DND-41 (cell line): ENCODE data around the gene KCTD21.

Experiments
- ATAC-seq: fragments of 200-7000 bp; cut with Tn5 transposase; 3 replicates; pipeline ENCODE4 v1.9.1; 2021; ENCODE audit warnings: low read depth; ENCODE audit not compliant: insufficient read depth
- DNase-seq: peaks from one replicate; pipeline ENCODE4 v3.0.0-alpha.2; 2020
- H2AFZ ChIP-seq: 2 replicates; pipeline ENCODE4 v1.6.0; 2012; ENCODE audit warnings: low read depth, low read length
- H3K27ac ChIP-seq: 2 replicates; pipeline ENCODE4 v1.5.1; 2012; ENCODE audit warnings: low read length, inconsistent platforms
- H3K27me3 ChIP-seq: fragments of 200-600 bp; sonication (generic); 2 replicates; pipeline ENCODE4 v1.6.0; 2012; ENCODE audit warnings: low read length, mild to moderate bottlenecking, inconsistent platforms; ENCODE audit not compliant: insufficient read depth, poor library complexity
- H3K36me3 ChIP-seq: 2 replicates; pipeline ENCODE4 v1.5.1; 2012; ENCODE audit warnings: low read length, inconsistent platforms; ENCODE audit not compliant: insufficient read depth
- H3K4me1 ChIP-seq: 2 replicates; pipeline ENCODE4 v1.5.1; 2012; ENCODE audit warnings: mild to moderate bottlenecking, low read length; ENCODE audit not compliant: insufficient read depth
- H3K4me2 ChIP-seq: 2 replicates; pipeline ENCODE4 v1.6.0; 2012; ENCODE audit warnings: mild to moderate bottlenecking, moderate library complexity, low read length, inconsistent platforms; ENCODE audit not compliant: insufficient read depth
- H3K4me3 ChIP-seq, 2 experiments: fragments of 200-600 bp in 1 of 2; shearing (Covaris generic) in 1 of 2; 2 replicates each; pipeline ENCODE4 v1.5.1; 2012 to 2016; ENCODE audit warnings: inconsistent platforms in 2 of 2, low read length in 2 of 2, mild to moderate bottlenecking in 2 of 2, low read depth in 1 of 2, moderate library complexity in 1 of 2
- H3K79me2 ChIP-seq: 2 replicates; pipeline ENCODE4 v1.6.0; 2012; ENCODE audit warnings: low read length, inconsistent platforms; ENCODE audit not compliant: insufficient read depth
- H3K9ac ChIP-seq: 2 replicates; pipeline ENCODE4 v1.6.0; 2012; ENCODE audit warnings: low read depth, mild to moderate bottlenecking, inconsistent platforms, low read length, moderate library complexity
- H3K9me3 ChIP-seq: 2 replicates; pipeline ENCODE4 v1.5.1; 2012; ENCODE audit warnings: low read length, moderate library complexity, mild to moderate bottlenecking, inconsistent platforms; ENCODE audit not compliant: insufficient read depth, severe bottlenecking
- H4K20me1 ChIP-seq: 2 replicates; pipeline ENCODE4 v1.6.0; 2012; ENCODE audit warnings: low read length; ENCODE audit not compliant: insufficient read depth
- CTCF ChIP-seq: IDR thresholded peaks from 2 replicates; pipeline ENCODE4 v1.5.1; 2012; ENCODE audit warnings: borderline replicate concordance, low read length, moderate library complexity, mild to moderate bottlenecking; ENCODE audit not compliant: poor library complexity, severe bottlenecking; ENCODE audit errors: extremely low read depth
- EZH2 ChIP-seq: IDR thresholded peaks from 3 replicates; pipeline ENCODE4 v1.6.1; 2012; ENCODE audit warnings: borderline replicate concordance, low read depth, mild to moderate bottlenecking, moderate library complexity, low read length, inconsistent platforms; ENCODE audit not compliant: severe bottlenecking

Gene KCTD21

GRCh38 chr11:78212586-78213371, 24.4 kb upstream of the KCTD21 start:
- Histone ChIP-seq H3K9me3 (no peaks in the 10 kb centered on the region), H3K4me3 (no peak overlapping the region), H3K79me2 (peaks cover 3% of the 10 kb centered on the region; the same call in 1 of the 2 replicates), H3K27ac (peak overlapping the region; percentile 36; the same call in 1 of the 2 replicates), H2AFZ (no peak overlapping the region), H3K36me3 (peaks cover 68% of the 10 kb centered on the region), H3K4me2 (no peak overlapping the region), H3K9ac (no peak overlapping the region), H3K4me1 (peaks cover 20% of the 10 kb centered on the region), H4K20me1 (0 out of 2 replicates have a peak, but pooled peaks cover 4% of the 10 kb centered on the region), H3K27me3 (no peaks in the 10 kb centered on the region)
- no peak for TF ChIP-seq EZH2
- TF ChIP-seq CTCF = no peak
- DNase-seq = no peak
- ATAC-seq = no peak

DNA sequence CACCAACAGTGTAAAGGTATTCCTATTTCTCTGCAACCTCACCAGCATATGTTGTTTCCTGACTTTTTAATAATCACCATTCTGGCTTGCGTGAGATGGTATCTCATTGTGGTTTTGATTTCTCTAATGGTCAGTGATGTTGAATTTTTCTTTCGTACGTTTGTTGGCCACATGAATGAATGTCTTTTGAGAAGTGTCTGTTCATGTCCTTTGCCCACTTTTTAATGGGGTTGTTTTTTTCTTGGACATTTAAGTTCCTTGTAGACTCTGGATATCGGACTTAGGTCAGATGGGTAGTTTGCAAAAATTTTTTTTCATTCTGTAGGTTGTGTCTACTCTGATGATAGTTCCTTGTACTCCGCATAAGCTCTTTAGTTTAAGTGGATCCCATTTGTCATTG, 23.1 kb upstream of the KCTD21 start:
- H3K9me3 ChIP-seq = no peaks in the 10 kb centered on the region
- no peak overlapping the region for H3K9ac ChIP-seq
- H3K79me2 ChIP-seq = peaks cover 3% of the 10 kb centered on the region; the same call in 1 of the 2 replicates
- no peak overlapping the region for H2AFZ ChIP-seq
- peaks cover 20% of the 10 kb centered on the region for H3K4me1 ChIP-seq
- H3K36me3 ChIP-seq = peaks cover 63% of the 10 kb centered on the region
- no peak overlapping the region for H3K4me3 ChIP-seq
- H4K20me1 ChIP-seq = 0 out of 2 replicates have a peak, but pooled peaks cover 4% of the 10 kb centered on the region
- ATAC-seq (no peak), DNase-seq (no peak)
- no peak for TF ChIP-seq CTCF
- no peak for TF ChIP-seq EZH2
- no peak overlapping the region for H3K27ac ChIP-seq
- H3K27me3 ChIP-seq = no peaks in the 10 kb centered on the region
- H3K4me2 ChIP-seq = no peak overlapping the region

GRCh38 chr11:78210000-78210608, 21.7 kb upstream of the KCTD21 start:
- Histone ChIP-seq H3K4me1 (peaks cover 8% of the 10 kb centered on the region), H3K36me3 (peaks cover 48% of the 10 kb centered on the region), H3K4me3 (no peak overlapping the region), H3K9ac (no peak overlapping the region), H3K4me2 (no peak overlapping the region), H3K9me3 (no peaks in the 10 kb centered on the region), H4K20me1 (0 out of 2 replicates have a peak, but pooled peaks cover 4% of the 10 kb centered on the region), H3K79me2 (no peaks in the 10 kb centered on the region), H3K27me3 (no peaks in the 10 kb centered on the region), H3K27ac (no peak overlapping the region), H2AFZ (no peak overlapping the region)
- ATAC-seq (peak; percentile 12; the same call in 2 of the 3 replicates), DNase-seq (peak; percentile 20)
- TF ChIP-seq EZH2 (no peak), CTCF (no peak)
